NB4 (cell line): ENCODE data around the gene PPP1R14C.

Source experiments
- DNase-seq: peaks from one replicate; pipeline ENCODE4 v3.0.0; 2010; ENCODE audit warnings: low read depth
- H3K4me3 ChIP-seq: one replicate; pipeline ENCODE4 v1.5.1; 2011; ENCODE audit warnings: mild to moderate bottlenecking, low read depth, low read length, moderate library complexity
- MYC ChIP-seq: IDR thresholded peaks from 2 replicates; pipeline ENCODE4 v1.6.1; 2011; ENCODE audit warnings: low read depth, low read length
- POLR2A ChIP-seq: IDR thresholded peaks from 2 replicates; pipeline ENCODE4 v1.6.1; 2011; ENCODE audit warnings: mild to moderate bottlenecking; ENCODE audit not compliant: insufficient read length; ENCODE audit errors: extremely low read depth
- TF ChIP-seq, protein P1 (sequence below): IDR thresholded peaks from 2 replicates; pipeline ENCODE4 v1.6.1; 2011; ENCODE audit warnings: low read depth, low read length
- TF ChIP-seq, protein P2 (sequence below): IDR thresholded peaks from one replicate; pipeline ENCODE4 v1.5.1; 2012; ENCODE audit warnings: low read depth, low read length

The PPP1R14C gene

DNA sequence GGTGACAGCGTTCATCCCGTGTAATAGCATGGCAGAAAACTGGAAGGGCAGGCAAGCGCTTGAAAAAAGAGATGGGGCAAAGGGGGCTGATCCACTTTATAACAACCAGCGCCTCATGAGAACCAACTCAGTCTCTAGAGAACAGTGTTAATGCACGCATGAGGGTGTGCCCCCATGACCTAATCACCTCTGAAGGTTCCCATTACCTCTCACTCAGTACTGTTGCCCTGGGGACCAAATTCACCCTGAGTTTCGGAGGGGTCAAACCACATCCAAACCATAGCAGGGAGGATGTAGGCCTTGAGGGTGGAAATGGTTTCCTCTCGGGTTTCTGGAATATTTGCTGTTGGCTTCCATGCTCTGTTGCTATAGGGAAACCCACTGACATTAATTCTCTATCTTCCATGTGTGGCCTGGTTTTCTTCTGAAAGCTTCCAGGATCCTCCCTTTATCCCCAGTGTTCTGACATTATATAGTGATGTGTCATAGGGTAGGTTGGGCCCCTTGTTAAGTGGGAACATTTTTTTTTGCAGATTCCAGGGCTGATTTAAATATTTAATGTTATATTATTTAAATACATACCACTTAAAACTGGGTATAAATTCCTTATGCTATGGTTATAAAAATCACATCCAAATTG lies 65.2 kb downstream of the PPP1R14C start:
- TF ChIP-seq, protein P1, sequence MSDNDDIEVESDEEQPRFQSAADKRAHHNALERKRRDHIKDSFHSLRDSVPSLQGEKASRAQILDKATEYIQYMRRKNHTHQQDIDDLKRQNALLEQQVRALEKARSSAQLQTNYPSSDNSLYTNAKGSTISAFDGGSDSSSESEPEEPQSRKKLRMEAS = no peak
- TF ChIP-seq POLR2A (no peak), MYC (no peak)
- TF ChIP-seq, protein P2, sequence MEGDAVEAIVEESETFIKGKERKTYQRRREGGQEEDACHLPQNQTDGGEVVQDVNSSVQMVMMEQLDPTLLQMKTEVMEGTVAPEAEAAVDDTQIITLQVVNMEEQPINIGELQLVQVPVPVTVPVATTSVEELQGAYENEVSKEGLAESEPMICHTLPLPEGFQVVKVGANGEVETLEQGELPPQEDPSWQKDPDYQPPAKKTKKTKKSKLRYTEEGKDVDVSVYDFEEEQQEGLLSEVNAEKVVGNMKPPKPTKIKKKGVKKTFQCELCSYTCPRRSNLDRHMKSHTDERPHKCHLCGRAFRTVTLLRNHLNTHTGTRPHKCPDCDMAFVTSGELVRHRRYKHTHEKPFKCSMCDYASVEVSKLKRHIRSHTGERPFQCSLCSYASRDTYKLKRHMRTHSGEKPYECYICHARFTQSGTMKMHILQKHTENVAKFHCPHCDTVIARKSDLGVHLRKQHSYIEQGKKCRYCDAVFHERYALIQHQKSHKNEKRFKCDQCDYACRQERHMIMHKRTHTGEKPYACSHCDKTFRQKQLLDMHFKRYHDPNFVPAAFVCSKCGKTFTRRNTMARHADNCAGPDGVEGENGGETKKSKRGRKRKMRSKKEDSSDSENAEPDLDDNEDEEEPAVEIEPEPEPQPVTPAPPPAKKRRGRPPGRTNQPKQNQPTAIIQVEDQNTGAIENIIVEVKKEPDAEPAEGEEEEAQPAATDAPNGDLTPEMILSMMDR = no peak
- H3K4me3 ChIP-seq = no peak overlapping the region
- no peak for DNase-seq

DNA sequence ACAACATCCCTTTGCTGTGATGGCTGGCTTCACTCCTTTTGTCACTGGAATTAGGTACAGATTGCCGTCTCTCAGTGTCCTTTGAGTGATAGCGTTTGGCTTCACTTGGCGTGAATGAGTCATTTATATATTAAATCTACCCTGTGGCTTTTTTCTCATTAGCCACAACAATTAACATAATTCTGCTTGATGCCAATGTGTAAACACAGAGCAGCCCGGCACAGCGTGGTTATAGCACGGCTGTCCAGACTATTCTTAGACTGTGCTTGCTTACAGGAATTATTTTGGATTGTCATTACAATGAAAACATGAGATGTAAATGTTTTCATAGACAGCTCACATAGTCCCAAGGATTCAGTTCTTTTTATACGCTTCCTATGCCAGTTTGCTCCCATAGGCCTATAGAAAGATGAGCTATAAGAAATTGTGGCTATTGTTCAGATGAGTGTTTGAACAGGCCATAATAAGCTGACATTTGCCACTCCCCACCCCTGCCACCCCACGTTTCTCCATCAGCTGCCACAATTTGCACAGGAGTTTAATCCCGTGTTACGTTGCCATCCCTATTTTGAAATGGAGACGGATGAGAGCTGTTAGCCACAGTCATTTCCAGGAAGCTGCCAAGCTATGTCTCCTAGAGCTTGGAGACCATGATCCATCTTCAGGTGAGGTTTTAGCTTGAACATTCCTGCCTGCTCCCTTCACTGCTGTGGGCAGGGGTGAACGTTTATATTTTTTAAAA lies 65.9 kb downstream of the PPP1R14C start:
- TF ChIP-seq, protein P1 = no peak
- TF ChIP-seq, protein P2 = no peak
- TF ChIP-seq MYC (no peak), POLR2A (no peak)
- DNase-seq = no peak

DNA sequence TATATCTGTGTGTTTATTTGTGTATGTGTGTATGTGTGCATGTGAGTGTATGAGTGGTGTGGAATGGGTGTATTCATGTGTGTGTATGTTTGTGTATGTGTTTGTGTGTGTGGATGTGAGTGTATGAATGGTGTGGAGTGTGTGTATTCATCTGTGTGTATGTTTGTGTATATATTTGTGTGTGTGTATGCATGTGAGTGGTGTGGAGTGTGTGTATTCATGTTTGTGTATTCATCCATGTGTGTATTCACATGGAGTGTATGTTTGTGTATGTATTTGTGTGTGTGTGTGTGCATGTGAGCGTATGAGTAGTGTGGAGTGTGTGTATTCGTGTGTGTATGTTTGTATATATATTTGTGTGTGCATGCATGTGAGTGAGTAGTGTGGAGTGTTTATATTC lies 66.6 kb downstream of the PPP1R14C start:
- no peak for DNase-seq
- TF ChIP-seq, protein P1 = no peak
- TF ChIP-seq MYC = no peak
- TF ChIP-seq POLR2A = no peak
- TF ChIP-seq, protein P2 = no peak
- no peak overlapping the region for H3K4me3 ChIP-seq

More for the DNA sequence above, 65.9 kb downstream of the PPP1R14C start:
- no peak overlapping the region for H3K4me3 ChIP-seq

DNA sequence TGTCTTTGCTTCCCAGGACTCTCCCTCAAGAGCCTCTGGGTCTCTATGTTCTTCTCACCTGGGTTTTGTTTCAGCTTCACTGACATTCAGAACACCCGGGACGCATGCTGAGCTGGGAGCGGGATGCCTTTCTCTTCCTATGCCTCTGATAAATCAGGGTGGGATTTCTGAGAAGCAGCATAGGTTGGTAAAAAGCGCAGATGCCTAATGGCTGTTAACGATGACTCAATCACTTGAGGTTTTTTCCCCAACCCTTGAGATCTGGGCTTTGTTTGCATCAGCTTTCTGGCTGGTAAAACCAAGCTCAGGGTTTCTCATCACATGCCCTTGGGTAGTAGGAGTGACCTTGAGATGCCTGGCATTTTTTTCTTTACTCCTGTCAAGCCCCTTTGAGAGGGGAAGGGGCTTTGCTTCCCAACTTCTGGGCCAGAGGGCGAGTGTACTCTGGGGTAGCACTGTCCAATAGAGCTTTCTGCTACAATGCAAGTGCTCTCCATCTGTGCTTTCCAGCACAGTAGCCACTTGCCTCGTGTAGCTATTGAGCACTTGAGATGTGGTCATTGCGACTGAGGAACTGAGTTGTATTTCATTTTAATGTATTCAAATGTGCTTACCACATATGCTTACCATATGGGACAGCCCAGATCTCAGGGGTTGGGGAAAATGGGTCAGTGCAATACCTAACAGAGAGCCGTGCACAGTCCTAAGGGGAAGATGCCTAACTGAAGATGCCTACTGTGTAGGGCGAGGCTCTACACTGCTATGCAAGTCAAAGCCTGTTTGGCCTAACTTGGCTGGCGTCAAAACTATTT lies 69.1 kb downstream of the PPP1R14C start:
- peak; percentile 8 for DNase-seq
- H3K4me3 ChIP-seq = no peak overlapping the region
- TF ChIP-seq, protein P1 = no peak
- TF ChIP-seq MYC (no peak), POLR2A (no peak)
- TF ChIP-seq, protein P2 = no peak

DNA sequence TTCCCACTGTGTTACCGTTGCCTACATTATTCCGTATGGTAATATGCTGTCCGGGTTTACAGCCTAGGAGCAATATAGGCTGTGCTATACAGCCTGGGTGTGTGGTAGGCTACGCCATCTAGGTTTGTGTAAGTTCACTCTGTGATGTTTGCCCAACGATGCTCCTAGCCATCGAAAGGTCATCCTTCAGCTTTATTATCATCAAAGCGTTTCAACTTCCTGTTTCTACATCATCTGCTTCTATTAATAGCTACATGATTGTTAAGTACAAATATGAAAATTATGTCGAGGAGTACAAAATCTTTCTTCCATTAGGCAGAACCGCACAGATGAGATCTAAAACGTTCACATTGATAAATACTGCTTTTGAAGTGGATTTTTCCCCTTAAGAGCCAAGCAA lies 69.9 kb downstream of the PPP1R14C start:
- H3K4me3 ChIP-seq = no peak overlapping the region
- TF ChIP-seq POLR2A = no peak
- TF ChIP-seq MYC = no peak
- TF ChIP-seq, protein P1 = no peak
- TF ChIP-seq, protein P2 = no peak
- DNase-seq = no peak
